HG02759 (cell line): ENCODE measurements around the gene MGAT4B.
A peak's percentile ranks its signal among the peaks of the same experiment; 100 is the strongest.
"Not testable (repeated sequence)": the region's sequence is repeated elsewhere in the genome, so short reads cannot be mapped to it uniquely, and the experiment has no call there.

ENCODE experiments used
- ATAC-seq: cut with Tn5 transposase; IDR thresholded peaks from one replicate; pipeline ENCODE4 v1.9.1; 2021; ENCODE audit warnings: mild to moderate bottlenecking, moderate library complexity; ENCODE audit not compliant: unreplicated experiment

The MGAT4B gene

DNA sequence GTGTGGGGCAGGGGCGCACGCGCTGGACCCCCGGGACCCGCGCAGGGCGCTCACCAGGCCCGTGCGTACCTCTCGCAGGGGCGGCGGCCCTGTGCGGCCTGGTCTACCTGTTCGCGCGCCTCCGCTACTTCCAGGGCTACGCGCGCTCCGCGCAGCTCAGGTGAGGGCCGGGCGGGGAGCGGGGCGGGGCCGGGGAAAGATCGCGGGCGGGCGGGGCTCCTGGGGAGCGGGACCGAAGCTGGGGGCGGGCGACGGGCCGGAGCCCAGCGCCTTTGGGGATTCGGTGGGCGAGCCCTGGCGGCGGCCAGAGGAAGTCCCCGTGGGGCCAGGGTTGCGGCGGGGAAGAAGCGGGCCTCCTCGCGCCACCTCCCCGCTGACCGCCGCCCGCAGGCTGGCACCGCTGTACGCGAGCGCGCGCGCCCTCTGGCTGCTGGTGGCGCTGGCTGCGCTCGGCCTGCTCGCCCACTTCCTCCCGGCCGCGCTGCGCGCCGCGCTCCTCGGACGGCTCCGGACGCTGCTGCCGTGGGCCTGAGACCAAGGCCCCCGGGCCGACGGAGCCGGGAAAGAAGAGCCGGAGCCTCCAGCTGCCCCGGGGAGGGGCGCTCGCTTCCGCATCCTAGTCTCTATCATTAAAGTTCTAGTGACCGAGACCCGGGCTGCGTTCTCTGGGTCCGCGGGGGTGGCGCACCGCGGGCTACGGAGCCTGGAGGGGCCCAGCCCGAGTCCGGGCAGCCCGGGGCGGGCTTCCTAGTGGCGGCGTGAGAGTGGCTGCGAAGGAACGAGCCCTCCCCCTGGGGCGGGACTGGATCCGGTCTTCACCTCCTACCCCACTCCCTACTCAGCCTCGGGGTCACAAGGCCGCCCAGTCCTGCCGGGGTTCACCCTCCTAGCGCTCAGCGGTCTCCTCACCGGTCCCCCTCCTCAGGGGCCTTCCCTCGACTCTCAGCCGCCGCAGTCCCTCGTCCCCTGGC is 10.5 kb downstream of the MGAT4B start:
- ATAC-seq, result peak; percentile 79

DNA sequence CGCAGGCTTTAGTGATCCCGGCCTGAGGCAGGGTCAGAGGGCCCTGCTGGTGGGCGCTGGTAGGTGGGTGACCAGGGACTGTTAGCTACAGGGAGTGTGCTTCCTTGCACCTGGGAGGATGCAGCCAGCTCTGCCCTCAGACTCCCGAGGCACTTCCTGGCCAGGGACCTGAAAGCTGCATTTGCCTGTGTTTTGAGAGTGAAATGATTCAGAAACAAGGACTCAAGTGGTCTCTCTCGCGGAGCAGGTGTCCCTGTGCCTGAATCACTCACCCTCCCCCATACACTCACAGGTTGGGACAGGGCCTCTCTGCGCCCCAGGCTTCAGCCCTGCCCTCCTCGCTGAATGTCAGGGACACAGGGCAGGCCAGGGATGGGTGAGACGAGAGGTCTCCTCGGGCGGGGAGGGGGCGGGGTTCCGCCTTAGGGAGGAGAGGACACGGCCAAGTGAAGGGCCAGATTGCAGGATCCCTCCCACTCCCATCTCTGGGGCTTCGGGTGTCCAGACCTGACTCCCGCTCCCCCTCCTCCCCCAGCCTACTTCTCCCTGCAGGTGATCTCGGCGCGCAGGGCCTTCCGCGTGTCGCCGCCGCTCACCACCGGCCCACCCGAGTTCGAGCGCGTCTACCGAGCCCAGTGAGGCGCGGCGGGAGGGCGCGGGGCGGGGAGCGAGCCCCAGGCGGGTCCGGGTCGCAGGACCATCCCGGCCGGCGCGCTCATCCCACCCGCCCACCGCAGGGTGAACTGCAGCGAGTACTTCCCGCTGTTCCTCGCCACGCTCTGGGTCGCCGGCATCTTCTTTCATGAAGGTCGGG is 11.4 kb downstream of the MGAT4B start:
- peak; percentile 0 for ATAC-seq

DNA sequence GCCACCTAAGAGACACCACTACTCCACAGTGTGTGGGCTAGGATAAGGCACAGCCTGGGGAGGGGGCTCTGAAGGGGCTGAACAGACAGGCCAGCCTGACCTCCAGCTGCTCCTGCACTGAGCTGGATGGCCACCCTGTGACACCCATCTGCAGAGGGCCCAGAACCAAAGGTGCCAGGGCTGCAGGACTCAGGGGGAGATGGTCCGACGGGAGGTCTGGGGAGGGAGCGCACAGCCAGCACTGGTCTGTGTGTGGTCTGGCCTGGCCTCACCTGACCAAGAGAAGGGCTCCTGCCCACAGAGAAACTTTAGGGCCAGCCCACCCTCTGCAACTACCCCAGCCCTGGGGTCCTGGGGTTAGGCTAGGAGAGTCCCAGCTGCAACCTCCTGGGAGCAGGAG is 12.1 kb downstream of the MGAT4B start:
- ATAC-seq, result no peak

DNA sequence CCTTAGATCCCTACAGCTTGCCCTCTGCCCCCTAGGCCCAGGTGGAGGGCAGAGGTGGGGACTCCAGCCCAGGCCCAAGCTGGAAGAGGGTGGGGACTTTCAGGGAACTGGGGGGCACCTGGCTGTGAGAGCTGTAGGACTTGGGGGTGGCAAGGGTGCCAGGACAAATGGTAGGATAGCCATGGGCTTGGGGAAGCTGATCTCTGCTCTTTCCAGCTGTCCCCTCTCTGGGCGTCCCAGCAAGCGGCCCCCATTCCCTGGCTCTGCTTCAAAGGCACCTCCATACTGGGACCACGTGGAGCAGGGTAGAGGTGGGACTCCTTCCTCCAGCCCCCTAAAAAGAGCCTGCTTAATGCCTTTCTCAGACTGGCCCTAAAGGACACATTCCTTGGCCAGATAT is 12.5 kb downstream of the MGAT4B start:
- no peak for ATAC-seq

DNA sequence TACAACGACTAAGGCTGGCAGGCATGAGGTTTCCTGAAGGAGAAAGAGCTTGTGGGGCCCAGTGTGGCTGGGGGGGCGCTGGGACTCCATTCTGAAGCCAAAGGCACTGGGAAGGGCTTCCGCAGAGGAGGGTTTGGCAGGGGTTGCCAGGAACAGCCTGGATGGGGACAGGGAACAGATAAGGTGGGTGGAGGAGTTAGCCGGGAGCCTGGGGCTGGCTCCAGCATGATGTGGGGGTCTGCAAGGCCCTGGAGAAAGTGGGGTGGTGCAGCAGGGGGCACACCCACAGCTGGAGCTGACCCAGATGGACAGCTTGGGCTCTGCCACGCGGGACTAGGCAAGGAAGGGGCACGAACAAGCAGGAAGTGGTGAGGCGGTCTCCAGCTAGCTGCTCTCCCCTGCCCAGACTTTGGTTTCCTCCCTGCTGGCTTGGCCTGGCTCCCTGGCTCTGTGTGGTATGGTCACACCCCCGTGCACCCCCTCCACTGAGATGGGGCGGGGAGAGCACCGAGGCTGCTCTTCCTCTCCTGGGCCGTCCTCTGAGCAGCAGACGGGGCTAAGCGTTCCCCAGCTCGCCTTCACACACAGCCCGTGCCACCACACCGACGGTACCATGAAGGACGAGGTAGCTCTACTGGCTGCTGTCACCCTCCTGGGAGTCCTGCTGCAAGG is 13.1 kb downstream of the MGAT4B start, which contains the start of gene LTC4S:
LTC4S (plus strand) TSS at position 519 of the 672 bp plus-strand sequence; CDS start at position 614, 95 bp downstream.
- ATAC-seq, result no peak

DNA sequence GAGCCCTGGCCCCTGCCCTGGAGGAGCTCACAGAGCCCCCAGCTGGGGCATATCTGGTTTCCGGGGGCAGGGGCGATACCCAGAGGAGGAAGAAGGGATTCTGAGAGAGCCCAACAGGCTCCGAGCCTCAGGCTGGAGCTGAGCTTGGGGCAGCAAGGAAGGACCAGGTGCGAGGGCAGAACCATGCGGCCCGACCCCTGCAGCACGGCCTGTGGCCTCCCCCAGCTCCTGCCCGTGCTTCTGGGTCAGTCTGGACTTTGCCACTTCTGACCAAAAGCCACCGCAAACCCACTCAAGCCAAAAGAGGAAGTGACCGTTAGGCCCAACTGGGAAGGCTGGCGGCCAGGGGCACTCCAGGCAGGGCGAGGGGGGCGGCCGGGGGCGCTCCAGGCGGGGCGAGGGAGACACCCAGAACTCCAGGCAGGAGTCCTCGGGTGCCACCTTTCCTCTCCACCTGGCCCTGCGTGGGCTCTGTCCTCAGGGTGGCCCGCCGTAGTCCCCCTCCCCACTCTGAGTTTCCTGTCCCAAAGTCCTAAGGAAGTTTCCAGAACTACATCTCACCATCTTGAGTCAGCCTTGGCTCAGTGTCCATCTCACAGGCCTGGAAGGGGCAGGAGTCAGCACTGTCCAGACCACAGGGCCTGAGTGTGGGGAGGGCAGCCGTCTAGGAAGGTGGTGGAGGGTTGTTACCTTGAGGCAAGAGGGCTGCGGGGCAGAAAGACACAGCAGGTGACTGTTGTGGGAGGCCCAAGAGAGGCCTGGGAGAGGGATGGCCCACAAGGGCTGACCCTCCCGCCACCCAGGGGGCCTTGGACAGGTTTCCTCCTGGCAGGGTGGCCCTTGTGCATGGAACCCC is 13.8 kb downstream of the MGAT4B start:
- ATAC-seq, result no peak

DNA sequence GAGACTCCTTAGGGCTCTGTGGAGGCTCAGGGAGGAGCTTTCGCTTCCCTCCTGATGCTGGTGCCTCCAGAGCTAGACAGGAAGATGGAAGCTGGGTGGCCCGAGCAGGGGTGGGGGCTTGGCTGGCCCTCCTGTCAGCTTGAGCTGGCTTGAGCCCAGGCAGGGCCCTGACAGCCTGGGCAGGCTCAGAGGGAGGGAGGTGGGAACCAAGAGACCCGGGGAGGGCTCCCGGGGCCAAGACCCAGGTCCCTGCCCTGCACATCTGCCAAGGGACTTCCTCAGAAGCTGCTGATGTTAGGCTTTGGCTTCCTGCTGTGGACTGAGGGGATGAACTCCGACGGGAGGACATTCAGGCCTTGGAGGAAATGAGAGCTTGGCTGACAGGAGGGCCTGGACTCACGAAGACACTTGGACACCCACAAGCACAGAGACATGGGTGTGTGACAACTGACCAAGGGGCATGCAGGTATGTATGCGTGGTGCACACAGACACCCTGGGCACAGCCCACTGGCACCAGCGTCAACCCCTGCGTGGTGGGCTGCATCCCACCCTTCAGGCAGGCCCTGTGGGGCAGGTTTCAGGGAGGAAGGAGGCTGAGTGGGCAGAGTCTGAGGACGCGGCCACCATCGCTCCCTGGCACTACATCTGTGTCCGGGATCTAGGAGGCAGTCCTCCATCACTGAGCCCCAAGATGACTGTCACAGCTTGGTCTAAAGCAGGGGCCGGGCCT is 14.6 kb downstream of the MGAT4B start:
- ATAC-seq, result no peak

DNA sequence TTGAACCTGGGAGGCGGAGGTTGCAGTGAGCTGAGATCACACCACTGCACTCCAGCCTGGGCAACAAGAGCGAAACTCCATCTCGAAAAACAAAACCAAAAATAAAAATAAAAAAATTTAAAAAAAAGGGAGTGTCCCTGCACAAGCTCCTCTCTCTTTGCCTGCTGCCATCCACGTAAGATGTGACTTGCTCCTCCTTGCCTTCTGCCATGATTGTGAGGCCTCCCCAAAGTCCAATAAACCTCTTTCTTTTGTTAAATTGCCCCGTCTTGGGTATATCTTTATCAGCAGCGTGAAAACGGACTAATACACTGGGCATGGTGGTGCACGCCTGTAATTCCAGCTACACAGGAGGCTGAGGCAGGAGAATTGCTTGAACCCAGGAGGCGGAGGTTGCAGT is 17.4 kb downstream of the MGAT4B start:
- not testable (repeated sequence) for ATAC-seq

DNA sequence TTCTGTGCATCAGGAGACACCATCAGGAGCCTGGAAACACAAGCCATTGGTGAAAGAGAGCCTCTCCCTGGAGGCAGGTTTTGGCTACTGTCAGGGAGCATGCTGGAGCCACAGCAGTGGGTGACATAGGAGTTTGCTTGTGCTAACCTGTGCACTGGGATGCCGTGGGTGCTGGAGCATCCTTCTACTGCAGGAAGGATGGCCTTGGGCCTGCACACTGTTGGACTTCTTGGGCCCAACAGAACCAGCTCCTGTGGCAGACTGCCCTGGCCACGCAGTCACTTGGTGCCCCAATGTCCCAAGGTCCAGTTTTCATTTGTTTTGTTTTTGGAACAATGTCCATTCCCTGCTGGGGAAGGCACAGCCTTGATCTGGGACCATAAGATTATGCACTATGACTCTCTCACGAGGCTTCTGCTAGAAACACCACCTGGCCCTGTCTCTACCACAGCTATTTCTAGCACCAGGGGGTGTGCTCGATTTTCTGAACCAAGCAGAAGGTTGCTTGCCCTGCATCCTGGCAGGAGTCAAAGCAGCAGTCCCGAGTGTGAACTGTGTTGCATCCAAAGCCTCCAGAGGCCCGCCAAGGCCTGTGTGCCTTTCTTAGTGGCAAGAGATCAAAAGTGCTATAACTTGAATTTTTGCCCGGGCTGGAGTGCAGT is 18.3 kb downstream of the MGAT4B start:
- no peak for ATAC-seq

DNA sequence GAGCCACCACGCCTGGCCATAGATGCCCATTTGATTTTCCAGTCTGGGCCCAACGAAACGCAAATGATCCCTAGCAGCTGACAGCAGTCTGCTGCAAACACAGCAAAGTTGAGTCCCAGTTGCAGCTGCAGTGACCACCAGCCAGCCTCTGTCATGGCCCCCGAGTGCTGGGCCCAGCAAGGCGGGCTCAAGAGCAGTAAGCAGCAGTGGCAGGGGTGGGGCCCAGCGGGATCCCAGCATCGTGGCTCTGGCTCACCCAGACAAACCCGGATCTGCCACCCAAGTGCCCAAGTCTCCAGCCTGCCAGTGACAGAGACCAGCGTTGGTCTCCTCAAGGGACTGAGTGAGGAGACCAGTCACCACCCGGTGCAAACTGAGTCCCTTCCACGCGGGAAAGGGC is 19.8 kb downstream of the MGAT4B start:
- no peak for ATAC-seq

DNA sequence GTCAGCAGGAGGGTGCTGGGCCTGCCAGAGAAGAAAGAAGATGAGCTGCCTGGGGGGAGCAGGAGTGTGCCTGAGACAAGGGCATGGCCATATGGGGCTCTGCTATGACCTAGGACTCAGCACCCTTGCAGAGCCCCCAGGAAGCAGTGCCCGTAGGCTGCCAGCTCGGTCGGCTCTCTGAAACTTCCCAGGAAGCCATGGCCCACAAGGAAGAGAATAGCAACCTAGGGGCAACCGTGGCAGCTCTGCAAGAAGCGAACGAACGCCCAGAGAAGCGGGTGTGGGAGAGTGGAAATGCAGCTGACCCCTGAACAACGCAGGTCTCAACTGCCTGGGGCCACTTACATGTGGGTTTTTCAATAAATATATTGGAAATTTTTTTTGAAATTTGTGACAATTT is 23.5 kb downstream of the MGAT4B start:
- ATAC-seq, result no peak

DNA sequence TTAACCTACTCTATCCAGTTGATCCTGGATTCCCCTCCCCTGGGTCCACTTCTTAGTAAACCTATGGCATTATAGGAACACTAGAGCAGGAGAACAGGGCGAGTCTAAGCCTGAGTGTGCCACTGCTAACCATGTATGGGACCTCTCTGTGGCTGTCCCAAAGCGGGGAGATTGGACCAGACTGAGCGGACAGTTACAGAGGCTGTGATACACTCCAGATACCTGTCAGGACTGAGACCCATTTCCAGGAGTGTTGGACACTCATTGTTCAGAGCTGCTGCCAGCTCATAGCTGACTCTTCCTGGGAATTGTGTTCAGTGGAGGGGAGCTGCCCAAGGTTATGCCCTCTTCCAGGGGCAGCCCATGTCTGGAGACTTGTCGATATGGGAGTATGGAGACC is 24.8 kb downstream of the MGAT4B start:
- ATAC-seq, result no peak

DNA sequence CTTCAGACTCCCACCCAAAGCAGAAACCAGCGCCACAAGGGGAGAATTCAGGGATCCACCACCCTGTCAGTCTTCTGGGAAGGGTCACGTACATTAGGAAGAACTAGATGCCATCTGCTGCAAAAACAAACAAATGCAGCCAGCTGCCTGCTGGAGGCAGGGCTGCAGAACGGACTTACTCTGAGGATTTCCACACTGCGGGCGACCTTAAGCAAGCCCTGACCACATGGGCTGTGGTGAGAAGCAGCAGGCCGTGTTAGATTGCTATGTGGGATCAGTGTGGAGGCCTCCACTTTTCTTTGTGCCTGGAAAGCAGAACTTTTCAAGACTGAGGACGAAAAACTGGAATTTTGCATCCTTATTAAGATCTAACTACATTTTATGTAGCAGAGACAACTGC is 26.3 kb downstream of the MGAT4B start:
- no peak for ATAC-seq

DNA sequence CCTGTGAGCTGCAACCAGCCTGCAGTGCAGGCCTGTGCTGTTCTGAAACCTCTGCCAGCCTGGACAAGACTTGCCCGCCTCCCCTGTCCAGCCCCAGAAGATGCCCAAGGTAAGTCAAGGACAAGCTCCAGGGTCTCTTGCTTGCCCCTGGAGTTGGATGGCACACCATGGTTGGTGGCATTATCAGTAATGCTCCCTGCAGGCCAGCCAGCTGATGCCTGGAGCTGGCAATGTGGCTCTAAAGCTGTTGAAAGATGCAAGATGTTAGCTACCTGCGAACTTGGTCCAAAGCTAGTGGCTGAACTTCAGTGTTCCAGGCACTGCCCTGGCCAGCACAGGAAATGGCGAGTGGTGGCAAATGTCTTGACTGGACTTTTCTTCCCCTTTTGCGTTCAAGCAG is 26.8 kb downstream of the MGAT4B start:
- ATAC-seq, result no peak

DNA sequence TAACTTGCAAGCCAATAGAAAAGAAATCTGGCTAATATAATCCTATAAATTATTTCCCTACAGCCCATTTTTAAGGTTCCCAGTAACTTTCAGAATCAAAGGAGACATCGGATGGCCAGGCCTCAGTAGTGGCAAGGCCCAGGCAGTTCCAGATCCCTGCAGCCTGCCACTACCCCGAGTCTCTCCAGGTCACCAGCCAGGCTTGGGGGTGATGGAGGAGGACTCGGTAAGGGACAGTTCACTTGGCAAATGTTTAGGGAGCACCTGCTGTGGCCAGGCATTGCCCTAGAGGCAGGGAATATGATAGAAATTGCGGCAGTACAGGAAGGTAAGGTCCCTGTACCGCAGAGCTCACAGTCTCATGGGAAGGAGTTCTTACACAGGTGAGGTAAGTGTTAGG is 28.1 kb downstream of the MGAT4B start:
- ATAC-seq, result no peak

DNA sequence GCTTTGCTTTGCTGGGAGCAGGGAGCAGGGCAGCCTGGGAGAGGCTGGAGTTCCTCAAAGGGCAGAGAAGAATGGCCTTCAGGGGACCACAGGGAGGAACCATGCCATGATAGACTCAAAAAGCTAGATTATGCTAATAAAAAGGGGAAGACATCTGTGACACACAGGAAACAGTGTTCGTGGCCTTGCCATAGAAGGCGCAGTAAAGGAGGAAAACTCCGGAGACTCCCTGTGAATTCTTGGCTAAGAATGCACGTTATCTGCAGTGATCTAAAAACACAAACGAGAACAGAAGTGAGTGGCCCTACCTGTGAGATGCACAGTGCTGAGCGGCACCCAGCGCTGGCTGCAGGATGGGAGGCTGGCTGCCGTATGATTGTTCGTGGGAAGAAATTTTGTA is 28.8 kb downstream of the MGAT4B start:
- ATAC-seq, result no peak

DNA sequence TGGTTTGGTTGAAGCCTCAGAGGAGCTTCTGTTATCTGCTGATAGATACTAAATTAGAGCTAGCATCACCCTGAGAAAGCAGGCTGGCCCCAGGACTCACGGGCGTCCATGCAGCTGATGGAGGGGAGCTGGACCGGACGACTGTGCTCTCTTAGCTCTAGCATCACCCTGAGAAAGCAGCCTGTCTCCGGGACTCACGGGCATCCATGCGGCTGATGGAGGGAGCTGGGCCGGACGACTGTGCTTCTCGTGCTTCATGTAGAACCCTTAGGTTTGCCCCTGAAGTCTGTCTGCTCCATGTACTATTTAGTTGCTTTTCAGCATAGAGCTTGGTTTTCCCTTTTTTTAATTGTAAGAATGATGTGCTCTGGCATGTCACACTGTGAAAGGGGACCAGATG is 29.2 kb downstream of the MGAT4B start:
- ATAC-seq, result no peak

DNA sequence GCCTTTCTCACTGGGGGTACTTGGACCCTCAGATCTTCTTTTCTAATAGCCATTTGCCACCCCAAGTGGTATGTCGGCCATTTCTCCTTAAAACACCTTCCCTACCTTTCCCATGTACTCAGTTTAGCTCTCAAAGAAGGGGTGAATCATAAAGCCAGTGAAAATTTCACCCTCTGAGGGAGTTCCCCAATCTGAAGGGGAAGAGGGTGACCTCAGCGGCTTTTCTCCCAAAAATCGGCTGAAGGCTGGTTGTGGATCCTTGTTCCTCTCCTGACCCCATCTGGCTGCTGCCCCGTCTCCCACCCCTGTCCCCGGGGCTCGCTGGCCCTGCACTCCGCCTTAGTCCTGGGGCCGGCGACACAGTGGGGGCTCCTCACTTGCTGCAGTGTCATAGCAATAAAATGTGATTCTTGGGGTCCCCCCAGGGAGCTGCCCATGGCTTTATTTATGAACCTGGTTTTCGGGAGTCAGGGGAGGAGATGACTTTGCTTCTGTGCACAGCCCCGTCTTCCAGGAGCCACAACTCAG is 30.2 kb downstream of the MGAT4B start:
- no peak for ATAC-seq

DNA sequence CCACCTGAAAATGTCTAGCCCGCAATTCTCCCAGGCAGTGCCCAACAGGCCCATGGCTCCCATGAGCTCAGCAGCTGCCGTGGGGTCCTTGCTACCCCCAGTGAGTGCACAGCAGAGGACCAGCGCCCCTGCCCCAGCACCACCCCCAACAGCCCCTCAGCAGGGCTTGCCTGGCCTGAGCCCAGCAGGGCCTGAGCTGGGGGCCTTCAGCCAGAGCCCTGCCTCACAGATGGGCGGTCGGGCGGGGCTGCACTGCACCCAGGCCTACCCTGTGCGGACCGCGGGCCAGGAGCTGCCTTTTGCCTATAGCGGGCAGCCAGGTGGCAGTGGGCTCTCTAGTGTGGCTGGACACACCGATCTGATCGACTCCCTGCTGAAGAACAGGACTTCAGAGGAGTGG is 32.2 kb downstream of the MGAT4B start:
- ATAC-seq, result no peak
